Lung (tissue), 12 donors: ENCODE results near the gene ATP10A. TPM values are rescaled to one million over a fixed set of nuclear protein-coding genes. Genes with fewer than 3 reads are reported as not detected.

Experiments
- ATAC-seq: fragments of 200-7000 bp; cut with Tn5 transposase; one replicate; pipeline ENCODE4 v1.9.1; 2020; ENCODE audit warnings: moderate number of reproducible peaks; ENCODE audit not compliant: insufficient read depth, low FRiP score
- DNase-seq, 3 donors: peaks; one replicate each; pipeline ENCODE4 v3.0.0-alpha.2; 2013 to 2017
- H3K27ac ChIP-seq, 2 donors: one replicate each; pipeline ENCODE4 v1.5.1; 2013; ENCODE audit warnings: mild to moderate bottlenecking in 2 of 2, moderate library complexity in 2 of 2, control low read depth in 1 of 2, inconsistent platforms in 1 of 2, low read depth in 1 of 2, low read length in 1 of 2
- H3K27me3 ChIP-seq, 3 donors: one replicate each; pipeline ENCODE4 v1.5.1; 2013; ENCODE audit warnings: low read length in 2 of 3; ENCODE audit not compliant: control insufficient read depth in 3 of 3, insufficient read depth in 3 of 3
- H3K36me3 ChIP-seq, 4 donors: one replicate each; pipeline ENCODE4 v1.5.1; 2013; ENCODE audit warnings: low read length in 4 of 4, mild to moderate bottlenecking in 1 of 4, moderate library complexity in 1 of 4; ENCODE audit not compliant: control insufficient read depth in 4 of 4, insufficient read depth in 4 of 4
- H3K4me1 ChIP-seq, 5 donors: one replicate each; pipeline ENCODE4 v1.5.1; 2013; ENCODE audit warnings: low read length in 5 of 5, mild to moderate bottlenecking in 2 of 5, moderate library complexity in 1 of 5; ENCODE audit not compliant: control insufficient read depth in 5 of 5, insufficient read depth in 5 of 5
- H3K4me3 ChIP-seq: one replicate; pipeline ENCODE4 v1.5.1; 2013; ENCODE audit warnings: mild to moderate bottlenecking, control low read depth, moderate library complexity
- H3K9ac ChIP-seq, 2 donors: one replicate each; pipeline ENCODE4 v1.5.1; 2013; ENCODE audit warnings: low read length in 2 of 2, control low read depth in 1 of 2; ENCODE audit not compliant: insufficient read depth in 1 of 2
- H3K9me3 ChIP-seq, 4 donors: one replicate each; pipeline ENCODE4 v1.5.1; 2013; ENCODE audit warnings: low read length in 3 of 4, mild to moderate bottlenecking in 1 of 4, moderate library complexity in 1 of 4; ENCODE audit not compliant: control insufficient read depth in 4 of 4, insufficient read depth in 3 of 4
- WGBS, 2 donors: extraction: QIAGEN DNeasy Blood & Tissue Kit; methylation state at CpG; one replicate each; pipeline ENCODE4 v1.1.7; 2013; 5-methylcytosine and 5-hydroxymethylcytosine counted together
- polyA plus RNA-seq, 2 donors: library from polyadenylated mRNA; stranded (reverse); fragments of 200-250 nt; gene quantifications; one replicate each; pipeline ENCODE4 v1.2.1, GENCODE V29; 2013
- total RNA-seq, 2 donors: library from RNA; depleted of rRNA in 1 of 2; stranded (reverse); fragments of >200 nt in 1 of 2; gene quantifications; one replicate each; pipeline ENCODE4 v1.2.1, GENCODE V29; 2014 to 2021
- TF ChIP-seq, protein P1 (sequence below): IDR thresholded peaks from 2 replicates; pipeline ENCODE4 v1.5.1; 2012; ENCODE audit warnings: mild to moderate bottlenecking; ENCODE audit errors: control extremely low read depth, extremely low read depth
- donor health status: control.
- donor health status: control.
- donor health status: Bipolar disorder and iron deficiency.
- donor health status: healthy.
- donor health status: DM: yes; HTN: yes; CAD: no.

ATP10A gene
- total and polyA plus RNA-seq, 4 donors, result 4.5 to 33.7 (median 6.2) TPM

DNA sequence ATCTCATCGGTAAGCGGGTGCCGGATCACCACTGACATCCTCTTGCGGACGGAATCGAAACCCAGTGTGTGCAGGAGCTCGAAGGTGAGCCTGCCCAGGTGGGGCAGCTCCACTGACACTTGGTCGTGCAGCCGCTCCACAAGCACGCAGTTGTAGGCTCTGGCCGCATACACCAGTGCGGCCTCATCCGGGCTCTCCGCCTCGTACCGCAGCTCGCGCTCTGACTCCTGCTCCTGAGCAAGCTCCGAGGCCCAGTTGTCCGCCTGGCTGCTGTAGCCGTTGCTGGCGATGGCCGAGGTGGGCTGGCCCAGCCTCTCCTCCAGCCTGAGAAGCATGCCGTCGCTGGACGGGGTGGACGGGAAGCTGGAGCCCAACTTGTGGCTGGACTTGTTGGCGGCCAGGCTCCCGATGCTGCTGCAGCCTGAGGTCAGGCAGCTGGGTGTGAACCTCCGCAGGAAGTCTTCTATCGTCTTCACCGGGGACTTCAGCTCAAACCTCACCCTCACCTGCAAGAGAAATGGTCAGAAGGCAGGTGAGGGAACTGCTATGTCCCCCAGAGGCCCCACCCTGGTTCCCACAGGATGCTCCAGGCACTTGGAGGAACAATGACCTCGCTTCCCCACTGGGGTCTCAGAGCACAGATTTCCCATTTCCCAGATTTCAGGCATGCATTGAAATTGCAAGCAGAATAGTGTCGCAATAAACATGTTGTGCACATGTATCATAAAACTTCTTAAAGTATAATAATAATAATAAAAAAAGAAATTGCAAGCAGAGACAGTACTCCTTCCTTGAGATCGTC lies 149.2 kb downstream of the ATP10A start:
- Histone ChIP-seq H3K4me3 (no peak overlapping the region), H3K36me3 (peaks cover 0 to 13% (median 0%) of the 10 kb centered on the region in 4 donors), H3K27me3 (no peaks in the 10 kb centered on the region), H3K4me1 (peaks cover 0 to 4% (median 0%) of the 10 kb centered on the region in 5 donors), H3K9ac (no peak overlapping the region), H3K9me3 (no peaks in the 10 kb centered on the region), H3K27ac (no peak overlapping the region)
- TF ChIP-seq, protein P1, sequence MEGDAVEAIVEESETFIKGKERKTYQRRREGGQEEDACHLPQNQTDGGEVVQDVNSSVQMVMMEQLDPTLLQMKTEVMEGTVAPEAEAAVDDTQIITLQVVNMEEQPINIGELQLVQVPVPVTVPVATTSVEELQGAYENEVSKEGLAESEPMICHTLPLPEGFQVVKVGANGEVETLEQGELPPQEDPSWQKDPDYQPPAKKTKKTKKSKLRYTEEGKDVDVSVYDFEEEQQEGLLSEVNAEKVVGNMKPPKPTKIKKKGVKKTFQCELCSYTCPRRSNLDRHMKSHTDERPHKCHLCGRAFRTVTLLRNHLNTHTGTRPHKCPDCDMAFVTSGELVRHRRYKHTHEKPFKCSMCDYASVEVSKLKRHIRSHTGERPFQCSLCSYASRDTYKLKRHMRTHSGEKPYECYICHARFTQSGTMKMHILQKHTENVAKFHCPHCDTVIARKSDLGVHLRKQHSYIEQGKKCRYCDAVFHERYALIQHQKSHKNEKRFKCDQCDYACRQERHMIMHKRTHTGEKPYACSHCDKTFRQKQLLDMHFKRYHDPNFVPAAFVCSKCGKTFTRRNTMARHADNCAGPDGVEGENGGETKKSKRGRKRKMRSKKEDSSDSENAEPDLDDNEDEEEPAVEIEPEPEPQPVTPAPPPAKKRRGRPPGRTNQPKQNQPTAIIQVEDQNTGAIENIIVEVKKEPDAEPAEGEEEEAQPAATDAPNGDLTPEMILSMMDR, result no peak
- 93% methylated on average over 35 of the region's 35 CpGs for WGBS, 2 donors
- no peak for ATAC-seq
- DNase-seq, result no peak

DNA sequence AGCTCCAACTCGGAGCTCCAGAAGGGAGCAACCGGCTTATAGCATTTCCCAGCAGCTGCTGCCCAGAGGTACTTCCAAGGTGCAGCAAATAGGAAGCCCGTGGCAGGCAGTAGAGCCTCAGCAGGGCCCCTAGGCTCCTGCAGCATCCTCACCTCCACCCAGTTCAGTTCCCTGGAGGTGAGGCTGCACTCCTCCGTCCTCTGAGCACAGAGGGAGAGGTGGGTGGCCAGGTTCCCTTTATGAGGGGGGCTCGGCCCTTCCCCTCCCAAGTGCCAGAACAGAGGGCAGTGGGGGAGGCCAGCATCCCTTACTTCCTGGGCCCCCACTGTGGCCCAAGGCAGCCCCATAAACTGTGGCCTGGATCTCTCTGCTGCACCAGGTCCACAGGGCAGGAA lies 150.2 kb downstream of the ATP10A start:
- Histone ChIP-seq H3K9me3 (no peaks in the 10 kb centered on the region), H3K4me1 (peaks cover 0 to 4% (median 0%) of the 10 kb centered on the region in 5 donors), H3K27me3 (no peaks in the 10 kb centered on the region), H3K4me3 (no peak overlapping the region), H3K9ac (no peak overlapping the region), H3K27ac (no peak overlapping the region), H3K36me3 (peaks cover 0 to 15% (median 0%) of the 10 kb centered on the region in 4 donors)
- DNase-seq (no peak), ATAC-seq (no peak)
- 76 to 77% methylated on average over 5 of the region's 5 CpGs for WGBS, 2 donors
- TF ChIP-seq, protein P1, result no peak

DNA sequence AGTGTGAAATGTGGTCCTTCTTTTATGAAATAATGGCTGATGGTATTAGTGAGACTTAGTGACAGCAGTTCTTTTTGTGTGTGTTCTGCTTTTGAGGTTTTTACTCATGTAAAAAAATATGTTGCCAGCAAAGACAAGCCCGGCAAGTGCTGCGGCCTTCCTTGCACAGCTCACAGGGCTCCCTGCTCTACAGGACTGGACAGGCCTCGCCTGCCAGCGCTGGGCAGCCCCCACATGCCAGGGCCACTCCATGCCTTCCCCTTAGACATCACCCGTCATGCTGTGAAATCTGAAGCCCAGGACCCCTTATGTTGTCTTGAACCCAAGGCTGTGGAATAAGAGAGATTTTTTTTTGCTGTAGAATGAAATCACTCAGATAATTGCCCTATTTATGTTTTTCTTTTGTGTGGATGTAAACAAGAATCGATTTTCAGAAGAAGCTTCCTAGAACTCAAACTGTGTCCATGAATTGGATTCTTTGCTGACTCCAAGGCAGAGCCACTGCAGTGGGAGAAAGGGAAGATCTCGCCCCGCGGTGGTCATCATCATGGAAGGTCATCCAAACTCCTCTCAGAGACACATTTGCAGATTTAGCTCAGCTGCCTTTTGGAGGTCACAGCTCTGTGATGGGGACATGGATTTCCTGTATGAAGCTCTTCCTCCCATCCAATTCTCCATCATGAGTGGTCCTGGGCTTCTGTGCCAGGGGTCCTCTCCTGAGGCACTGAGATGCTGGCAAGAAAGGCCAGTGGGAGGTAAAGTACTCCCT lies 150.8 kb downstream of the ATP10A start:
- H3K9me3 ChIP-seq, result no peaks in the 10 kb centered on the region
- TF ChIP-seq, protein P1, result no peak
- no peaks in the 10 kb centered on the region for H3K27me3 ChIP-seq
- peaks cover 0 to 2% (median 0%) of the 10 kb centered on the region in 5 donors for H3K4me1 ChIP-seq
- DNase-seq, result no peak
- no peak overlapping the region for H3K9ac ChIP-seq
- no peak for ATAC-seq
- no peak overlapping the region for H3K27ac ChIP-seq
- 90 to 92% methylated on average over 9 of the region's 9 CpGs for WGBS, 2 donors
- H3K4me3 ChIP-seq, result no peak overlapping the region
- H3K36me3 ChIP-seq, result peaks cover 0 to 19% (median 0%) of the 10 kb centered on the region in 4 donors
